B cell (primary cell): Measurements from ENCODE around the gene CFL2. TPM values are rescaled to one million over a fixed set of nuclear protein-coding genes. Genes with fewer than 3 reads are reported as not detected.
A peak's percentile ranks its signal among the peaks of the same experiment; 100 is the strongest.

ENCODE experiments used
- ATAC-seq: fragments of 200-7000 bp; cut with Tn5 transposase; one replicate; pipeline ENCODE4 v1.10.0; 2021; ENCODE audit warnings: low read depth, mild to moderate bottlenecking, moderate number of reproducible peaks, moderate library complexity
- CTCF ChIA-PET: fragments of 350-600 bp; sonication (Branson Sonifier 250); formaldehyde crosslinking; loops from one replicate; lab custom pipeline; 2021; ENCODE audit warnings: antibody characterized with exemption, inconsistent platforms; lab: Charles Lee
- POLR2A ChIA-PET: fragments of 350-600 bp; sonication (Branson Sonifier 250); formaldehyde crosslinking; loops from one replicate; lab custom pipeline; 2021; ENCODE audit warnings: antibody characterized with exemption; lab: Charles Lee
- DNase-seq: peaks from one replicate; pipeline ENCODE4 v3.0.0; 2013
- H2AFZ ChIP-seq: 2 replicates; pipeline ENCODE4 v1.6.1; 2012; ENCODE audit warnings: mild to moderate bottlenecking, low read depth, low read length; ENCODE audit not compliant: insufficient read depth, poor library complexity, severe bottlenecking
- H3K27ac ChIP-seq, 2 donors: 1 replicate in 1 of 2; 2 replicates in 1 of 2; pipeline ENCODE4 v1.5.1; 2012 to 2013; ENCODE audit warnings: low read length in 2 of 2, mild to moderate bottlenecking in 2 of 2, moderate library complexity in 1 of 2
- H3K27me3 ChIP-seq, 4 experiments: fragments of 200-600 bp in 1 of 4; sonication (generic) in 1 of 4; replicated peaks in 1 of 4; 1 replicate in 2 of 4; 2 replicates in 2 of 4; pipeline versions ENCODE4 v1.6.1 to v1.7.0; 2013 to 2016; ENCODE audit warnings: low read length in 3 of 4, mild to moderate bottlenecking in 2 of 4, mixed read lengths in 1 of 4, moderate library complexity in 1 of 4; ENCODE audit not compliant: insufficient read depth in 4 of 4, control insufficient read depth in 3 of 4; ENCODE audit errors: control extremely low read depth in 1 of 4
- H3K36me3 ChIP-seq, 2 experiments: replicated peaks in 1 of 2; 1 replicate in 1 of 2; 2 replicates in 1 of 2; pipeline versions ENCODE4 v1.6.1 to v1.7.1; 2013; ENCODE audit warnings: low read length in 1 of 2; ENCODE audit not compliant: insufficient read depth in 2 of 2, control insufficient read depth in 1 of 2; ENCODE audit errors: control extremely low read depth in 1 of 2, extremely low read depth in 1 of 2
- H3K4me1 ChIP-seq, 2 donors: fragments of 200-600 bp in 1 of 2; sonication (generic) in 1 of 2; 1 replicate in 1 of 2; 2 replicates in 1 of 2; pipeline versions ENCODE4 v1.5.1 to v1.6.1; 2013 to 2017; ENCODE audit warnings: low read length in 2 of 2; ENCODE audit not compliant: control insufficient read depth in 2 of 2, insufficient read depth in 2 of 2
- H3K4me2 ChIP-seq: replicated peaks from 2 replicates; pipeline ENCODE3; 2012; ENCODE audit warnings: mild to moderate bottlenecking, low read depth, low read length; ENCODE audit not compliant: poor library complexity, severe bottlenecking
- H3K4me3 ChIP-seq, 5 experiments: fragments of 200-600 bp in 1 of 5; sonication (generic) in 1 of 5; 1 replicate in 3 of 5; 2 replicates in 2 of 5; pipeline versions ENCODE4 v1.5.1 to v1.7.0; 2011 to 2016; ENCODE audit warnings: low read length in 4 of 5, mild to moderate bottlenecking in 4 of 5, low read depth in 2 of 5, control low read depth in 1 of 5, moderate library complexity in 1 of 5; ENCODE audit not compliant: insufficient read depth in 1 of 5; ENCODE audit errors: control extremely low read depth in 1 of 5, extremely low read depth in 1 of 5
- H3K79me2 ChIP-seq: fragments of 200-600 bp; sonication (generic); one replicate; pipeline ENCODE4 v1.6.0; 2016; ENCODE audit warnings: low read length; ENCODE audit not compliant: control insufficient read depth, insufficient read depth
- H3K9ac ChIP-seq: fragments of 200-600 bp; sonication (generic); 2 replicates; pipeline ENCODE4 v1.6.1; 2017; ENCODE audit warnings: mild to moderate bottlenecking, low read length, moderate library complexity
- H3K9me3 ChIP-seq, 3 donors: one replicate each; pipeline versions ENCODE4 v1.6.1 to v1.7.1; 2013; ENCODE audit warnings: low read length in 2 of 3; ENCODE audit not compliant: control insufficient read depth in 2 of 3, insufficient read depth in 1 of 3; ENCODE audit errors: control extremely low read depth in 1 of 3
- H4K20me1 ChIP-seq: 2 replicates; pipeline ENCODE4 v1.6.0; 2012; ENCODE audit warnings: mild to moderate bottlenecking, low read length; ENCODE audit not compliant: insufficient read depth, control insufficient read depth, poor library complexity, severe bottlenecking
- H3K27ac Mint-ChIP-seq: one replicate; pipeline ENCODE4 v1.8.0; 2021; ENCODE audit warnings: mixed read lengths
- H3K27me3 Mint-ChIP-seq: one replicate; pipeline ENCODE4 v1.8.0; 2021; ENCODE audit warnings: mixed read lengths
- H3K4me1 Mint-ChIP-seq: one replicate; pipeline ENCODE4 v1.8.0; 2021; ENCODE audit warnings: mixed read lengths
- H3K4me3 Mint-ChIP-seq: one replicate; pipeline ENCODE4 v1.8.0; 2021; ENCODE audit warnings: mixed read lengths
- H3K9me3 Mint-ChIP-seq: one replicate; pipeline ENCODE4 v1.8.0; 2022; ENCODE audit warnings: mixed read lengths; ENCODE audit not compliant: insufficient read depth
- CTCF ChIP-seq: fragments of 200-600 bp; IDR thresholded peaks from one replicate; pipeline ENCODE4 v1.8.0; 2022; ENCODE audit warnings: antibody characterized with exemption, mild to moderate bottlenecking
- EZH2 ChIP-seq: IDR thresholded peaks from 2 replicates; pipeline ENCODE4 v1.6.1; 2012; ENCODE audit warnings: borderline replicate concordance, low read depth, mild to moderate bottlenecking, moderate library complexity, low read length; ENCODE audit not compliant: insufficient read depth, poor library complexity, severe bottlenecking
- WGBS: methylation state at CpG from one replicate; pipeline ENCODE4 v1.1.5; 2013; ENCODE audit warnings: missing lambda C conversion rate; ENCODE audit not compliant: insufficient coverage; 5-methylcytosine and 5-hydroxymethylcytosine counted together
- intact Hi-C: fragments of 100-400 bp; cut with micrococcal nuclease; formaldehyde crosslinking; loops from one replicate; pipeline ENCODE4 v1.10.0; 2022
- polyA plus RNA-seq: library from polyadenylated mRNA; depleted of rRNA; stranded (reverse); fragments of >200 nt; gene quantifications from 2 replicates; pipeline ENCODE4 v1.2.3, GENCODE V29; 2012
- total RNA-seq, 2 donors: library from RNA; stranded (reverse); fragments of 120-200 nt in 1 of 2; gene quantifications; 1 replicate in 1 of 2; 2 replicates in 1 of 2; pipeline versions ENCODE4 v1.2.3 to v1.2.4, GENCODE V29; 2013 to 2022

Gene CFL2
- total and polyA plus RNA-seq, 2 donors (not counting 1 experiment from before 2014, with no cell fraction given): 9.6 to 21.9 TPM

- H3K4me1 Mint-ChIP-seq: peaks cover 29% of the 10 kb centered on the region
- no peaks in the 10 kb centered on the region for H3K9me3 Mint-ChIP-seq
- TF ChIP-seq EZH2 (no peak), CTCF (no peak)
- H3K4me2 ChIP-seq: peak overlapping the region; percentile 79
- H3K27ac Mint-ChIP-seq: peak overlapping the region; percentile 94
- ChIA-PET CTCF (interaction anchor here (0.8 to 3.0 kb wide), 3 partner anchors 9 to 1101 kb away, joined by 3 to 18 read pairs (median 14); no protein-coding TSS in a partner anchor), POLR2A (interaction anchor here (1.5 to 1.8 kb wide), 2 partner anchors 161 to 268 kb away, joined by 9 to 11 read pairs; partner anchors contain the start of genes BAZ1A and SRP54)
- peak overlapping the region; percentile 87 for H2AFZ ChIP-seq
- H3K27me3 ChIP-seq: no peaks in the 10 kb centered on the region
- intact Hi-C loops: loop anchor here (1.0 to 10.0 kb wide), 7 partner anchors 10 to 408 kb away; partner anchors contain the start of genes FAM177A1, PPP2R3C, SNX6 and SPTSSA
- peak overlapping the region; percentile 75 to 87 for H3K27ac ChIP-seq
- H3K4me3 ChIP-seq: peak overlapping the region; percentile 61 to 91 (median 81)
- ATAC-seq: no peak
- 2% methylated on average over 25 of the region's 33 CpGs for WGBS
- H3K9me3 ChIP-seq: no peaks in the 10 kb centered on the region
- H3K4me1 ChIP-seq: peaks cover 11 to 15% of the 10 kb centered on the region in 2 donors
- no peaks in the 10 kb centered on the region for H4K20me1 ChIP-seq
- no peaks in the 10 kb centered on the region for H3K27me3 Mint-ChIP-seq
- peak overlapping the region; percentile 84 for H3K9ac ChIP-seq
- peak overlapping the region; percentile 94 for H3K4me3 Mint-ChIP-seq
- no peak for DNase-seq
- no peaks in the 10 kb centered on the region for H3K79me2 ChIP-seq
- peaks cover 6 to 12% of the 10 kb centered on the region in 2 experiments for H3K36me3 ChIP-seq
Measured at GRCh38 chr14:34713681-34714319, 593 bp downstream of the CFL2 start.
